GM21825 (cell line): ENCODE results near the gene ZCWPW1.

Experiments
- ATAC-seq: cut with Tn5 transposase; IDR thresholded peaks from one replicate; pipeline ENCODE4 v1.9.1; 2021; ENCODE audit warnings: mild to moderate bottlenecking, moderate library complexity; ENCODE audit not compliant: unreplicated experiment

ZCWPW1 gene, protein sequence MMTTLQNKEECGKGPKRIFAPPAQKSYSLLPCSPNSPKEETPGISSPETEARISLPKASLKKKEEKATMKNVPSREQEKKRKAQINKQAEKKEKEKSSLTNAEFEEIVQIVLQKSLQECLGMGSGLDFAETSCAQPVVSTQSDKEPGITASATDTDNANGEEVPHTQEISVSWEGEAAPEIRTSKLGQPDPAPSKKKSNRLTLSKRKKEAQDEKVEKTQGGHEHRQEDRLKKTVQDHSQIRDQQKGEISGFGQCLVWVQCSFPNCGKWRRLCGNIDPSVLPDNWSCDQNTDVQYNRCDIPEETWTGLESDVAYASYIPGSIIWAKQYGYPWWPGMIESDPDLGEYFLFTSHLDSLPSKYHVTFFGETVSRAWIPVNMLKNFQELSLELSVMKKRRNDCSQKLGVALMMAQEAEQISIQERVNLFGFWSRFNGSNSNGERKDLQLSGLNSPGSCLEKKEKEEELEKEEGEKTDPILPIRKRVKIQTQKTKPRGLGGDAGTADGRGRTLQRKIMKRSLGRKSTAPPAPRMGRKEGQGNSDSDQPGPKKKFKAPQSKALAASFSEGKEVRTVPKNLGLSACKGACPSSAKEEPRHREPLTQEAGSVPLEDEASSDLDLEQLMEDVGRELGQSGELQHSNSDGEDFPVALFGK

GRCh38 chr7:100428199-100428966 lies at the start of gene ZCWPW1:
ZCWPW1 (minus strand) TSS chr7:100428703; CDS start chr7:100420649, 8,054 bp downstream.
- peak; percentile 35 for ATAC-seq

GRCh38 chr7:100477871-100478267 lies 49.4 kb upstream of the ZCWPW1 start:
- ATAC-seq = no peak

DNA sequence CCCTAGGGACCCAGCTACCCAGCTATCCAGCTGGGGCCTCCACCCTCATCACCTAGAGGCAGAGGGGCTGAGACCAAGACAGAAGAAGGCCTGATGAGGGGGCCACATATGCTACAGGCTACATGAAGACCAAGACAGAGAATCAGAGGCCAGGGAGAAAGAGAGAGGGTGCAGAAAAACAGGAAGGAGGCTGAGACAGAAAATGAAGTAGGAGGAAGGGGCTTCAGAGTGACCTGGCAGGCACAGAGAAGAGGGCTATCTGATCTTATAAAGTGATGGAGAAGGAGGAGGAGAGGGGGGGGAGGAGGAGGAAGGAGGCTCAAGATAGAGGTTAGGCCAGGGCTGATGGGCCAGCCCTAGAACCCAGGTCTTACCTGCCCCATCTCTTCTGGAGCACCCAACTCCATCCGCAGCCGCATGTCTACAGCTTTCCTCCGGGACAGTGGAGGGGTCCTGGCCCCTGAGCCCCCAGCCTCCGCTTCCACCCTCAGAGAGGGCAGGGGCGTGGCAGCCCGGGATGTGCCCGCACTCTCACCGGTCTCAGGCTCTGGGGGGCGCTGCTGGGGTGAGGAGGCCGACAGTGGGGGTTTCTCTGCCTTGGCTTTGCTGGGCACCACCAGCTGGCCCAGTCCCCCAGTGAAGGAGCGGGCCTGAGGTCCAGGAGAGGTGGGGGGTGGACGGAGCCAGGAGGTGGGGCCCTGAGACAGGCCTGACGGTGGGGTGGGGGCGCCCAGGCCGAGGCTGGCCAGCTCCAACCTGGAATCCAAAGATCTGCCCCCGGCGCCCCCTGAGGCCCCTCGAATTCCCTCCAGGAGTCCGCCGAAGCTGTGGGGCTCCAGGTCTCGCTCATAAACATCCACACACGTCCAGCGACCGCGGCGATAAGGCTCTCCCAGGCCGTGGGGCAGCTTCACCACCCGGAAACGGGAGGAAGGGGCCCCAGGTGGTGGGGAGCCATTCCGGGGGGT lies 48.7 kb upstream of the ZCWPW1 start:
- no peak for ATAC-seq

DNA sequence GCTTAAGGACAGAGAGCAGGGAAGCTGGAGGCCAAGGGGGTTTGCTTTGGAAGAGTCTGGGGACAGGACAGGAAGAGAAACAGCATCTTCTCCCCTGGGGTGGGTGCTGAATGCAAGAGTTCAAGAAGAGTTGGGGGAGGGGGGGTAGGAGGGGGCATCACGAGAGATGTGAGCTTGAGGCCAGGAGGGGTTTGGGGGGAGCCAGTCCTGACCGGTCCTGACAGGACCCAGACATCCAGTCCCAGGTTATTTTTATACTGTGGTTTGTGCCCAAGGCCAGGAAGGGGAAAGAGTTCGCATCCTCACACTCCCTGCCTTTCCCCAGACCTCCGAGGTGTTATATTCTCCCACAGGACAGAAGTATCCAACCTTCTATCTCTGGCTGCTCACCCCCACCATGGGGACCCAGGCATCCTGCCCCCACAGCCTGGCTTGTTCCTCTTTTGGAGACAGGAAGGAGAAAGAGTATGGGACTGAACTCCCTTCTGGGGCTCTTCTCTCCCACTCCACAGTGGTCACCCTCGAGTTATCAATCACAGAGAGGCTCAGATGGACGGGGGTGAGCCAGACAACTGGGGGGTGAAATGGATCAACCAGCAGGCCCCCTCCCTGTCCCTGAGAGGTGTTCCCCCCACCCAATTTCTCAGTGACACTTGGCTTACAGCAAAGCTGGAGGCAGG lies 47.7 kb upstream of the ZCWPW1 start:
- no peak for ATAC-seq

- ATAC-seq = no peak
These were observed 47.0 kb upstream of the ZCWPW1 start for GRCh38 chr7:100475549-100475948.

DNA sequence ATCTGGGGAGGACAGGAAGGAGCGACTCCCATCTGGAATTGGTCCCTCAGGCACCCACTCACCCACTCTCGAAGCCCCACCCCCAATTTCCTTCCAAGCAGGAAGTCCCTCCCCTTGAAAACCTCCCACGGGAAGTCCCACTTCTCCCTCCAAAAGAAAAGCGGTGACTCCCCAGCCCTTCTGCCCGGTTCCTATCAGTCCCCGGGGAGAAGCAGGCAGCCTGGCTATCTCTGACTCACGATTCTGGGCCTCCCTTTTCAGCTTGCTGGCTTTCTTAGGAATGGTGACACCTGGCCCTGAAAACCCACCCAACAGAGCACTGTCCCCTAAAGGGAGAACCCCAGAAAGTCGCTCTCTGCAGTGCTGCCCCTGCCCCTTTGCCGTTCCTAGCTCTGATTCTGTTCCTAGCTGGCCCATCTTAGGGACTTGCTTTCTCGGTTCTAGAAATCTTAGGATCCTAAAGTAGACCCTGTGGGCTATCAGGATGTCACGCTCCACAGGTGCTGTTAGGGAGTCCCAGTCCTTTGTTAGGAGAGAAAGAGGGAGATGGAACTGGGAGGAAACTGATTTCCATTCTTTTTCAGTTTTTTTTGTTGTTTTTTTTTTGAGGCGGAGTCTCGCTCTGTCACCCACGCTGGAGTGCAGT lies 44.5 kb upstream of the ZCWPW1 start:
- ATAC-seq = no peak

- no peak for ATAC-seq
These were observed 43.8 kb upstream of the ZCWPW1 start for GRCh38 chr7:100472121-100472851.

DNA sequence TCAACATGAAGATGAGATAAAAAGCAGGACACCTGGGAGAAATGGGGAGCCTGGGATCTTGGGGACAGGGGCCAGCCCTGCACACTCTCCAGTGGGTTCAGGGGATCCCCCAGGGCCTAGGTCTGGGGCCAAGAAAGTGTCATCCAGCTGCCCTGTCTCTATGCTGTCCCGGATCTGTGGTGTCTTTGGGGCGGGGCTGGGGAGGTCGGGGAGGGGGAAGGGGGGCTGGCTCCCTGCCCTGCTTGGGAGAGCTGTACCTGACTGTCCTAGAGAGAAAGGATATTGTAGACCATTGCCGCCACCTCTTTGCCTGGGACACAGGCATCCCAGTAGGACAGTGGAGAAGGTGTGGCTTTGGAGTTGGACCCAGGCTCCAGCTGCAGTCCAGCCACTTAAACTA lies 42.5 kb upstream of the ZCWPW1 start:
- ATAC-seq = no peak

GRCh38 chr7:100469227-100470044 lies 40.9 kb upstream of the ZCWPW1 start:
- no peak for ATAC-seq

GRCh38 chr7:100467638-100468373 lies 39.3 kb upstream of the ZCWPW1 start:
- ATAC-seq = no peak

GRCh38 chr7:100466653-100467605 lies 38.4 kb upstream of the ZCWPW1 start:
- no peak for ATAC-seq

DNA sequence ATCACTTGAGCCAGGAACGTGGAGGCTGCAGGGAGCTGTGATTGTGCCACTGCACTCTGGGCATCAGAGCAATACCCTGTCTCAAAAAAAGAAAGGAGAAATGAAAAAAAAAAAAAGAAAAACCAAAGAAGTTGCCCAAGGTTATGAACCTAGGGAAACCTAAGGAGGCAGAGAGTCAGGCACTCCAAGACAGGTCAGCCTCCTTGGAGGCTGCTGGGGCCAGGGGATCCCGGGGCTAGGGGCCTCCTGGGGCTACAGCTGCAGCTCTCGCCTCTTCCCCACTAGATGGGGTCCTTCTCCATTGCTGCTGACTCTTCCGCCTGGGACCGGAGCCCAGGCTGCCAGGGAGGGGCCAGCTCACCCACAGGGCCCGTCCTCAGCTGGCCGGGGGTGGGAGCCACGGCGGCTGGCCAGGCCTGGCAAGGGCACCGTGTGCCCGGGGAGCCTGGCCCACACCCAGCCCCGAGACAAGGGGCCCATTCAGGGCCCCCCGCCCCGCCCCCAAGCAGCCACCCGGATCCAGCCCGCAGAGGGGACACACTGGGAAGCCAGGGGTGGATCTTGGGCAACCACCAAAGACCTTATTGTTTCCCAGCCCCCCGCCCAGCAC lies 37.3 kb upstream of the ZCWPW1 start:
- no peak for ATAC-seq

DNA sequence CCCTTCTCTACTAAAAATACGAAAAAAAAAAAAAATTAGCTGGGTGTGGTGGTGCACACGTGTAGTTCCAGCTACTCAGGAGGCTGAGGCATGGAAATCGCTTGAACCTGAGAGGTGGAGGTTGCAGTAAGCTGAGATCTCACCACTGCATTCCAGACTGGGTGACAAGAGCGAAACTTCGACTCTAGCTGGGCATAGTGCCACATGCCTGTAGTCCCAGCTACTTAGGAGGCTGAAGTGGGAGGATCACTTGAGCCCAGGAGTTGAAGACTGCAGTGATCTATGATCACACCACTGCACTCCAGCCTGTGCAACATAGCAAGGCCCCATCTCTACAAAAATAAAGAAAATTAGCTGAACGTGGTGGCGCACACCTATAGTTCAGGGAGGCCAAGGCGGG lies 36.8 kb upstream of the ZCWPW1 start:
- no peak for ATAC-seq

- ATAC-seq = no peak
These were observed 36.3 kb upstream of the ZCWPW1 start for GRCh38 chr7:100464791-100465190.

DNA sequence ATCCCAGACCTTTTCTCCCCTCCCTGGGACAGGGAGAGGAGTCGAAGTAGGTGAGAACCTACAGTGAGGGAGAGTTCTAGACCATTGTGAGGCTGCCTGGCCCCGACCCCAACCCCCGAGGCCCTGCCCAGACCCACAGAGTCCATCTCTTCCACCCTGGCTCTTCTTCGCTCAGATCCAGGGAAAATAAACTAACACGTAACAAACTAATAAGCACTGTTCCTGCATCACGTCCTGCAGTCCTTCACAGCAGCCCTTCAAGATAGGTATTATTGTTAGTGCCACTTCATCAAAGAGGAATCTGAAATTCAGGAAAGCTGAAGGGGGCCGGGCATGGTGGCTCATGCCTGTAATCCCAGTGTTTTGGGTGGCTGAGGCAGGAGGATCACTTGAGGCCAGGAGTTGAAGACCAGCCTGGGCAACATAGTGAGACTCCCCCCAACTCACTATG lies 35.7 kb upstream of the ZCWPW1 start, which contains the start of gene SPACDR:
Gene SPACDR (minus strand): TSS at position 51 of the 451 bp plus-strand sequence. CDS start 235 bp downstream, outside the sequence.
- ATAC-seq = no peak
